Neural progenitor cell (in vitro differentiated cells): Measurements from ENCODE around the gene PCSK9. TPM values are rescaled to one million over a fixed set of nuclear protein-coding genes. Genes with fewer than 3 reads are reported as not detected.

Experiments
- DNase-seq: peaks from one replicate; pipeline ENCODE4 v3.0.0-alpha.2; 2016; ENCODE audit warnings: low spot score
- H2AFZ ChIP-seq: fragments of 200-600 bp; sonication (generic); replicated peaks from 2 replicates; pipeline ENCODE4 v1.6.1; 2016; ENCODE audit warnings: antibody characterized with exemption
- H3F3A ChIP-seq: fragments of 200-600 bp; sonication (generic); 2 replicates; pipeline ENCODE4 v1.6.1; 2016; ENCODE audit warnings: antibody characterized with exemption, low read depth
- H3K27ac ChIP-seq: fragments of 200-600 bp; sonication (generic); 2 replicates; pipeline ENCODE4 v1.5.1; 2016; ENCODE audit warnings: mild to moderate bottlenecking
- H3K27me3 ChIP-seq: fragments of 200-600 bp; sonication (generic); 2 replicates; pipeline ENCODE4 v1.6.1; 2016; ENCODE audit warnings: mild to moderate bottlenecking, moderate library complexity
- H3K36me3 ChIP-seq: fragments of 200-600 bp; sonication (generic); 2 replicates; pipeline ENCODE4 v1.5.1; 2016
- H3K4me1 ChIP-seq: fragments of 200-600 bp; sonication (generic); 2 replicates; pipeline ENCODE4 v1.6.1; 2016; ENCODE audit warnings: mixed run types
- H3K4me2 ChIP-seq: fragments of 200-600 bp; sonication (generic); 2 replicates; pipeline ENCODE4 v1.6.1; 2016
- H3K4me3 ChIP-seq: fragments of 200-600 bp; sonication (generic); 2 replicates; pipeline ENCODE4 v1.5.1; 2016
- H3K79me2 ChIP-seq: fragments of 200-600 bp; sonication (generic); 2 replicates; pipeline ENCODE4 v1.6.1; 2016; ENCODE audit warnings: low read depth
- H3K9ac ChIP-seq: fragments of 200-600 bp; sonication (generic); 2 replicates; pipeline ENCODE4 v1.6.1; 2016
- H3K9me3 ChIP-seq: fragments of 200-600 bp; sonication (generic); 2 replicates; pipeline ENCODE4 v1.5.1; 2016; ENCODE audit warnings: low read depth
- H4K20me1 ChIP-seq: fragments of 200-600 bp; sonication (generic); 2 replicates; pipeline ENCODE4 v1.6.1; 2016; ENCODE audit warnings: low read depth
- H3K27ac Mint-ChIP-seq: 3 replicates; pipeline ENCODE4 v1.8.0; 2021; ENCODE audit warnings: mixed read lengths
- H3K27me3 Mint-ChIP-seq: 2 replicates; pipeline ENCODE4 v1.8.0; 2022; ENCODE audit warnings: low read depth, mild to moderate bottlenecking, inconsistent platforms, moderate library complexity, mixed read lengths; ENCODE audit not compliant: insufficient read depth
- H3K36me3 Mint-ChIP-seq: 3 replicates; pipeline ENCODE4 v1.8.0; 2021; ENCODE audit warnings: mixed read lengths
- H3K4me1 Mint-ChIP-seq: 3 replicates; pipeline ENCODE4 v1.8.0; 2021; ENCODE audit warnings: mixed read lengths
- H3K4me3 Mint-ChIP-seq: 3 replicates; pipeline ENCODE4 v1.8.0; 2021; ENCODE audit warnings: mild to moderate bottlenecking, moderate library complexity, mixed read lengths
- H3K9me3 Mint-ChIP-seq: 3 replicates; pipeline ENCODE4 v1.8.0; 2020; ENCODE audit warnings: mixed read lengths
- EZH2 ChIP-seq: fragments of 200-600 bp; sonication (generic); IDR thresholded peaks from 2 replicates; pipeline ENCODE4 v1.6.1; 2017; ENCODE audit warnings: antibody characterized with exemption, mild to moderate bottlenecking, moderate library complexity
- EZH2phosphoT487 ChIP-seq: fragments of 200-600 bp; sonication (generic); IDR thresholded peaks from 2 replicates; pipeline ENCODE4 v1.6.1; 2017; ENCODE audit warnings: antibody characterized with exemption
- total RNA-seq: library from RNA; depleted of rRNA; stranded (reverse); fragments of >200 nt; gene quantifications from 2 replicates; pipeline ENCODE4 v1.2.3, GENCODE V29; 2015; ENCODE audit warnings: low replicate concordance
- TF ChIP-seq, protein P1 (sequence below): fragments of 200-600 bp; sonication (generic); IDR thresholded peaks from 2 replicates; pipeline ENCODE4 v1.5.1; 2017; ENCODE audit warnings: antibody characterized with exemption, mild to moderate bottlenecking

Gene PCSK9
- total RNA-seq, 1 donor from 2014 or later, result 4.5 TPM

DNA sequence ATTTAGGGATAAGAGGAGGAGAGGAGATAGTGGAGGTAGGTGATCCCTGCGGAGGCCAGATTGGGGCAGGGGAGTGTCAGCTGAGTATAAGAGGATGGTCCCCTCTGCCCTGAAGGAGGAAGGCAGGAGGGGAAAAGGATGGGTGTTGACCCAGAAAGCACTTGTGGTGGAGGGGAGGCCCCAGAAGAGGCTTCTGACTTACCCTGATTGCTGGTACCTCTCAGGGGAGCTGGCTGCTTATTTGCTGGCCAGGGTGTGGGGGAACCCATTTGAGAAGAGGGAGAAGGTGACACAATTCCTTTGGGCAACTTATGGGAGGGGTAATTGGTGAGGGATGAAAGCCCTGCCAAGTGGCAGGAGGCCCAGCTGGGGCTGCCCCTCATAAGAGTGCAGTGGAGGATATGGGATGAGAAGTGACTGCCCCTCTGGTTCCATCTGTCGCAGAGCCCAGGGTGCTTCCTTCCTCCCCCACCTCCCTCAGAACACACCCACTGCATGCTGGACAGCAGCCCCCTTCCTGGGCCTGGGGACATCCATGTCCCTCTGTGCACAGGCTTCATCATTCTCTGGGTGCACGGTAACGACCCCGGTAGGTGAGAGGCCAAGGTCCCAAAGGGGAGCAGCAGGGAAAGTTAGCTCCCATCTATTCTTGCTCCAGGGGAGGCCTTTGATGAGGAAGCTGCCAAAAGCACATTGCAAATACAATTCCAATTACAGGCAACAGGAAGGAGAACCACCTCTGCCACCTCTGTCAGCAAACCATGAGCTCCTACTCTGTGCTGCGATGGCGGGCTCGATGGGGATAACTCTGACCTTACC, 1.4 kb upstream of the PCSK9 start:
- Histone ChIP-seq H3K4me1 (peaks cover 16% of the 10 kb centered on the region), H3K9me3 (no peaks in the 10 kb centered on the region), H3K27me3 (peaks cover 52% of the 10 kb centered on the region), H3K9ac (no peak overlapping the region), H3K4me2 (no peak overlapping the region), H3F3A (peaks cover 10% of the 10 kb centered on the region), H2AFZ (no peak overlapping the region), H3K79me2 (peaks cover 14% of the 10 kb centered on the region), H3K4me3 (no peak overlapping the region), H3K27ac (no peak overlapping the region), H3K36me3 (no peaks in the 10 kb centered on the region), H4K20me1 (peaks cover 14% of the 10 kb centered on the region)
- no peak overlapping the region for H3K4me3 Mint-ChIP-seq
- TF ChIP-seq EZH2phosphoT487 (no peak), EZH2 (no peak)
- TF ChIP-seq, protein P1, sequence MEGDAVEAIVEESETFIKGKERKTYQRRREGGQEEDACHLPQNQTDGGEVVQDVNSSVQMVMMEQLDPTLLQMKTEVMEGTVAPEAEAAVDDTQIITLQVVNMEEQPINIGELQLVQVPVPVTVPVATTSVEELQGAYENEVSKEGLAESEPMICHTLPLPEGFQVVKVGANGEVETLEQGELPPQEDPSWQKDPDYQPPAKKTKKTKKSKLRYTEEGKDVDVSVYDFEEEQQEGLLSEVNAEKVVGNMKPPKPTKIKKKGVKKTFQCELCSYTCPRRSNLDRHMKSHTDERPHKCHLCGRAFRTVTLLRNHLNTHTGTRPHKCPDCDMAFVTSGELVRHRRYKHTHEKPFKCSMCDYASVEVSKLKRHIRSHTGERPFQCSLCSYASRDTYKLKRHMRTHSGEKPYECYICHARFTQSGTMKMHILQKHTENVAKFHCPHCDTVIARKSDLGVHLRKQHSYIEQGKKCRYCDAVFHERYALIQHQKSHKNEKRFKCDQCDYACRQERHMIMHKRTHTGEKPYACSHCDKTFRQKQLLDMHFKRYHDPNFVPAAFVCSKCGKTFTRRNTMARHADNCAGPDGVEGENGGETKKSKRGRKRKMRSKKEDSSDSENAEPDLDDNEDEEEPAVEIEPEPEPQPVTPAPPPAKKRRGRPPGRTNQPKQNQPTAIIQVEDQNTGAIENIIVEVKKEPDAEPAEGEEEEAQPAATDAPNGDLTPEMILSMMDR, result no peak
- H3K27ac Mint-ChIP-seq, result no peak overlapping the region
- H3K27me3 Mint-ChIP-seq, result peaks cover 58% of the 10 kb centered on the region
- peaks cover 2% of the 10 kb centered on the region for H3K36me3 Mint-ChIP-seq
- no peak for DNase-seq
- peaks cover 2% of the 10 kb centered on the region for H3K9me3 Mint-ChIP-seq
- peaks cover 30% of the 10 kb centered on the region for H3K4me1 Mint-ChIP-seq

DNA sequence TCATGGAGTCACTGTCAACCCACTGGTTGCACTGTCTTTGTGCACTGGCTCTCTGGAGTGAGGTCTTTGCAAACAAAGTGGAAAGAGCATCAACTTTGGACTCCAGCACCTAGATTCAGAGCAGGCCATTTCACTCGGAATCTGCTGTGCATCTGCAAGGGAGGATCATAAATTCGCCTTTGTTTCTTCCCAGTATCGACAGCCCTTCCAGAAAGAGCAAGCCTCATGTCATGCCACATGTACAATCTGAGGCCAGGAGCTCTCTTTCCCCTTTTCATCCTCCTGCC, 853 bp upstream of the PCSK9 start:
- no peak overlapping the region for H2AFZ ChIP-seq
- no peak overlapping the region for H3K27ac ChIP-seq
- H3K27me3 Mint-ChIP-seq, result peaks cover 56% of the 10 kb centered on the region
- peaks cover 14% of the 10 kb centered on the region for H3K79me2 ChIP-seq
- H3K4me3 ChIP-seq, result no peak overlapping the region
- no peaks in the 10 kb centered on the region for H3K36me3 ChIP-seq
- TF ChIP-seq EZH2 (no peak), EZH2phosphoT487 (no peak)
- TF ChIP-seq, protein P1, result no peak
- H3K9me3 Mint-ChIP-seq, result no peaks in the 10 kb centered on the region
- no peak overlapping the region for H3K9ac ChIP-seq
- H3K9me3 ChIP-seq, result no peaks in the 10 kb centered on the region
- H3K4me1 Mint-ChIP-seq, result peaks cover 25% of the 10 kb centered on the region
- H3K4me3 Mint-ChIP-seq, result peak overlapping the region; percentile 86
- peaks cover 14% of the 10 kb centered on the region for H4K20me1 ChIP-seq
- H3K27ac Mint-ChIP-seq, result no peak overlapping the region
- no peak overlapping the region for H3K4me2 ChIP-seq
- H3K36me3 Mint-ChIP-seq, result peaks cover 2% of the 10 kb centered on the region
- H3K27me3 ChIP-seq, result peaks cover 52% of the 10 kb centered on the region
- DNase-seq, result no peak
- peaks cover 10% of the 10 kb centered on the region for H3K4me1 ChIP-seq
- peaks cover 4% of the 10 kb centered on the region for H3F3A ChIP-seq

DNA sequence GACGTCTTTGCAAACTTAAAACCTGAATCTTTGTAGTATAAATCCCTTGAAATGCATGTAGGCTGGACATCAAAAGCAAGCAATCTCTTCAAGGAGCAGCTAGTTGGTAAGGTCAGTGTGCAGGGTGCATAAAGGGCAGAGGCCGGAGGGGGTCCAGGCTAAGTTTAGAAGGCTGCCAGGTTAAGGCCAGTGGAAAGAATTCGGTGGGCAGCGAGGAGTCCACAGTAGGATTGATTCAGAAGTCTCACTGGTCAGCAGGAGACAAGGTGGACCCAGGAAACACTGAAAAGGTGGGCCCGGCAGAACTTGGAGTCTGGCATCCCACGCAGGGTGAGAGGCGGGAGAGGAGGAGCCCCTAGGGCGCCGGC, 390 bp upstream of the PCSK9 start:
- no peaks in the 10 kb centered on the region for H3K9me3 ChIP-seq
- Mint-ChIP-seq H3K4me3 (peak overlapping the region; percentile 86), H3K27ac (no peak overlapping the region), H3K9me3 (no peaks in the 10 kb centered on the region), H3K36me3 (peaks cover 2% of the 10 kb centered on the region), H3K27me3 (peaks cover 56% of the 10 kb centered on the region), H3K4me1 (peaks cover 23% of the 10 kb centered on the region)
- H3K4me3 ChIP-seq, result peak overlapping the region; percentile 70
- no peaks in the 10 kb centered on the region for H3F3A ChIP-seq
- H2AFZ ChIP-seq, result peak overlapping the region; percentile 97
- TF ChIP-seq EZH2 (no peak), EZH2phosphoT487 (no peak)
- TF ChIP-seq, protein P1, result no peak
- peaks cover 52% of the 10 kb centered on the region for H3K27me3 ChIP-seq
- H4K20me1 ChIP-seq, result peaks cover 14% of the 10 kb centered on the region
- H3K4me1 ChIP-seq, result peaks cover 8% of the 10 kb centered on the region
- peaks cover 14% of the 10 kb centered on the region for H3K79me2 ChIP-seq
- H3K36me3 ChIP-seq, result no peaks in the 10 kb centered on the region
- no peak for DNase-seq
- H3K9ac ChIP-seq, result no peak overlapping the region
- no peak overlapping the region for H3K27ac ChIP-seq
- peak overlapping the region; percentile 98 for H3K4me2 ChIP-seq
